Panc1 (cell line): ENCODE measurements around the gene HELB. TPM values are rescaled to one million over a fixed set of nuclear protein-coding genes. Genes with fewer than 3 reads are reported as not detected.

Experiments used
- ATAC-seq: fragments of 200-7000 bp; cut with Tn5 transposase; 2 replicates; pipeline ENCODE4 v1.9.1; 2020; ENCODE audit warnings: mild to moderate bottlenecking, moderate library complexity
- BruUV-seq: library from RNA; stranded (reverse); fragments of 400-500 nt; replicated peaks from 2 replicates; lab custom pipeline; 2021; lab: Mats Ljungman, UMichigan
- CTCF ChIA-PET: fragments of 300-600 bp; sonication (Branson Sonifier 250); formaldehyde crosslinking; loops from one replicate; lab custom pipeline; 2022; ENCODE audit warnings: antibody characterized with exemption; lab: Charles Lee
- POLR2A ChIA-PET: fragments of 300-600 bp; sonication (Branson Sonifier 250); formaldehyde crosslinking; loops from one replicate; lab custom pipeline; 2022; ENCODE audit warnings: antibody characterized with exemption; lab: Charles Lee
- DNase-seq: peaks from one replicate; pipeline ENCODE4 v3.0.0-alpha.2; 2010; ENCODE audit warnings: low read depth, low spot score
- H3K27ac ChIP-seq: 2 replicates; pipeline ENCODE4 v1.5.1; 2011; ENCODE audit warnings: mild to moderate bottlenecking, low read length, inconsistent platforms
- H3K27me3 ChIP-seq: fragments of 200-500 bp; sonication (Bioruptor generic); 2 replicates; pipeline ENCODE4 v1.6.0; 2014; ENCODE audit warnings: low read length, inconsistent platforms; ENCODE audit not compliant: control insufficient read depth, insufficient read depth
- H3K36me3 ChIP-seq: fragments of 200-500 bp; sonication (Bioruptor generic); 2 replicates; pipeline ENCODE4 v1.5.1; 2014; ENCODE audit warnings: inconsistent platforms, mild to moderate bottlenecking, low read length, moderate library complexity; ENCODE audit not compliant: control insufficient read depth, insufficient read depth
- H3K4me1 ChIP-seq: 2 replicates; pipeline ENCODE4 v1.5.1; 2011; ENCODE audit warnings: inconsistent platforms, mild to moderate bottlenecking, low read length, moderate library complexity; ENCODE audit not compliant: control insufficient read depth, insufficient read depth
- H3K4me3 ChIP-seq, 2 experiments: 2 replicates each; pipeline ENCODE4 v1.5.1; 2011 to 2012; ENCODE audit warnings: low read depth in 2 of 2, low read length in 2 of 2, mild to moderate bottlenecking in 2 of 2, inconsistent platforms in 1 of 2, moderate library complexity in 1 of 2
- H3K9me3 ChIP-seq: fragments of 200-500 bp; sonication (Bioruptor generic); 2 replicates; pipeline ENCODE4 v1.5.1; 2014; ENCODE audit warnings: low read depth, mild to moderate bottlenecking, inconsistent platforms, low read length, moderate library complexity; ENCODE audit not compliant: control insufficient read depth, insufficient read depth
- POLR2AphosphoS5 ChIP-seq: IDR thresholded peaks from 2 replicates; pipeline ENCODE4 v1.6.1; 2012; ENCODE audit warnings: mild to moderate bottlenecking, low read depth, low read length, moderate library complexity
- REST ChIP-seq, 2 experiments: IDR thresholded peaks; 2 replicates each; pipeline ENCODE4 v1.6.1; 2011 to 2012; ENCODE audit warnings: low read depth in 2 of 2, control low read depth in 1 of 2, low read length in 1 of 2, mild to moderate bottlenecking in 1 of 2, moderate library complexity in 1 of 2; ENCODE audit not compliant: insufficient read depth in 1 of 2
- SIN3A ChIP-seq: IDR thresholded peaks from 2 replicates; pipeline ENCODE4 v1.6.1; 2012; ENCODE audit warnings: low read depth, mild to moderate bottlenecking, low read length, moderate library complexity, borderline replicate concordance; ENCODE audit not compliant: insufficient read depth
- TCF7L2 ChIP-seq: IDR thresholded peaks from 2 replicates; pipeline ENCODE4 v1.6.1; 2011; ENCODE audit warnings: mild to moderate bottlenecking, low read depth, low read length, inconsistent platforms
- in situ Hi-C: cut with HindIII; loops from 2 replicates; pipeline ENCODE4 v1.10.0; 2016; ENCODE audit warnings: low sequenced_read_pairs, low pct_unique_long_range_greater_than_20kb
- intact Hi-C: fragments of 100-400 bp; cut with micrococcal nuclease; formaldehyde crosslinking; loops from one replicate; pipeline ENCODE4 v1.10.0; 2022; ENCODE audit not compliant: unreplicated experiment
- total RNA-seq: library from RNA; stranded (reverse); gene quantifications from one replicate; pipeline ENCODE4 v1.2.1, GENCODE V29; 2021; ENCODE audit not compliant: unreplicated experiment
- TF ChIP-seq, protein P1 (sequence below): fragments of 450-650 bp; IDR thresholded peaks from 2 replicates; pipeline ENCODE4 v1.5.1; 2017; ENCODE audit warnings: mild to moderate bottlenecking

The HELB gene
- total RNA-seq, 1 experiment from 2014 or later, result 4.9 TPM

GRCh38 chr12:66345212-66345611 is 42.9 kb downstream of the HELB start:
- Histone ChIP-seq H3K27me3 (no peaks in the 10 kb centered on the region), H3K4me1 (no peaks in the 10 kb centered on the region), H3K9me3 (peaks cover 3% of the 10 kb centered on the region; the same call in 1 of the 2 replicates), H3K36me3 (no peaks in the 10 kb centered on the region), H3K4me3 (no peak overlapping the region), H3K27ac (no peak overlapping the region)
- ChIA-PET CTCF (no interaction called here), POLR2A (no interaction called here)
- TF ChIP-seq REST (IDR thresholded peaks at IDR 0.05; ENCODE audit: insufficient read depth in 1 of 2, low read depth in 2 of 2, low read length in 1 of 2), result no peak
- TF ChIP-seq SIN3A, result no peak
- TF ChIP-seq TCF7L2, result no peak
- TF ChIP-seq POLR2AphosphoS5, result no peak
- TF ChIP-seq, protein P1, sequence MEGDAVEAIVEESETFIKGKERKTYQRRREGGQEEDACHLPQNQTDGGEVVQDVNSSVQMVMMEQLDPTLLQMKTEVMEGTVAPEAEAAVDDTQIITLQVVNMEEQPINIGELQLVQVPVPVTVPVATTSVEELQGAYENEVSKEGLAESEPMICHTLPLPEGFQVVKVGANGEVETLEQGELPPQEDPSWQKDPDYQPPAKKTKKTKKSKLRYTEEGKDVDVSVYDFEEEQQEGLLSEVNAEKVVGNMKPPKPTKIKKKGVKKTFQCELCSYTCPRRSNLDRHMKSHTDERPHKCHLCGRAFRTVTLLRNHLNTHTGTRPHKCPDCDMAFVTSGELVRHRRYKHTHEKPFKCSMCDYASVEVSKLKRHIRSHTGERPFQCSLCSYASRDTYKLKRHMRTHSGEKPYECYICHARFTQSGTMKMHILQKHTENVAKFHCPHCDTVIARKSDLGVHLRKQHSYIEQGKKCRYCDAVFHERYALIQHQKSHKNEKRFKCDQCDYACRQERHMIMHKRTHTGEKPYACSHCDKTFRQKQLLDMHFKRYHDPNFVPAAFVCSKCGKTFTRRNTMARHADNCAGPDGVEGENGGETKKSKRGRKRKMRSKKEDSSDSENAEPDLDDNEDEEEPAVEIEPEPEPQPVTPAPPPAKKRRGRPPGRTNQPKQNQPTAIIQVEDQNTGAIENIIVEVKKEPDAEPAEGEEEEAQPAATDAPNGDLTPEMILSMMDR, result no peak
- ATAC-seq (no peak), DNase-seq (no peak)
- BruUV-seq, result no TSS peak
- intact Hi-C loops (no loop called here), in situ Hi-C loops (no loop called here)

DNA sequence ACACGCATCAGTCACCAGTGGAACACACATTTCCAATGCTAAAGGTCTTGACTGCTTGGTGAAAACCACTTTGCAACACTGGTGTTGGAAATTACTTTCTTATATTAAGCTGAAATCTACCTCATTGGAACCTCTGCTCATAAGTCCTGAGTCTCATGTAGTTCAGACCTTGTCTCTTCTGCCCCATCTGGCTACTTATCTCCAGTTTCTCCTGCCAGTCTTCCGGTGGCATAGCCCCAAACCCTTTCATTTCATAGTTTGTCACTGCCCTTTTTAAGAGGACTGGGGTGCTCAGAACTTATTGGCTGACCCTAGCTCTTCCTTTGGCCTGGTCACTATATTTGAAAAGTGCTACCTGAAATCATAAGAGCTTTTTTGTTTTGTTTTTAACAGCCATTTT is 43.7 kb downstream of the HELB start:
- TF ChIP-seq REST (IDR thresholded peaks at IDR 0.05; ENCODE audit: insufficient read depth in 1 of 2, low read depth in 2 of 2, low read length in 1 of 2) (no peak), POLR2AphosphoS5 (no peak), SIN3A (no peak), TCF7L2 (no peak)
- TF ChIP-seq, protein P1, result no peak
- no TSS peak for BruUV-seq

More for the DNA sequence above, 43.7 kb downstream of the HELB start:
- Histone ChIP-seq H3K4me1 (no peaks in the 10 kb centered on the region), H3K27ac (no peak overlapping the region), H3K9me3 (peaks cover 3% of the 10 kb centered on the region; the same call in 1 of the 2 replicates), H3K27me3 (no peaks in the 10 kb centered on the region), H3K4me3 (no peak overlapping the region), H3K36me3 (no peaks in the 10 kb centered on the region)
- in situ Hi-C loops (no loop called here), intact Hi-C loops (no loop called here)
- DNase-seq (no peak), ATAC-seq (no peak)
- POLR2A ChIA-PET, result no interaction called here
- CTCF ChIA-PET, result no interaction called here
